ENCODE measurements around the gene GNLY. TPM values are rescaled to one million over a fixed set of nuclear protein-coding genes. Genes with fewer than 3 reads are reported as not detected.

The GNLY gene
- total and polyA plus RNA-seq, 2 of the 13 experiments (the other 11 are each of a cell fraction or from before 2014, with no cell fraction given): not detected

DNA sequence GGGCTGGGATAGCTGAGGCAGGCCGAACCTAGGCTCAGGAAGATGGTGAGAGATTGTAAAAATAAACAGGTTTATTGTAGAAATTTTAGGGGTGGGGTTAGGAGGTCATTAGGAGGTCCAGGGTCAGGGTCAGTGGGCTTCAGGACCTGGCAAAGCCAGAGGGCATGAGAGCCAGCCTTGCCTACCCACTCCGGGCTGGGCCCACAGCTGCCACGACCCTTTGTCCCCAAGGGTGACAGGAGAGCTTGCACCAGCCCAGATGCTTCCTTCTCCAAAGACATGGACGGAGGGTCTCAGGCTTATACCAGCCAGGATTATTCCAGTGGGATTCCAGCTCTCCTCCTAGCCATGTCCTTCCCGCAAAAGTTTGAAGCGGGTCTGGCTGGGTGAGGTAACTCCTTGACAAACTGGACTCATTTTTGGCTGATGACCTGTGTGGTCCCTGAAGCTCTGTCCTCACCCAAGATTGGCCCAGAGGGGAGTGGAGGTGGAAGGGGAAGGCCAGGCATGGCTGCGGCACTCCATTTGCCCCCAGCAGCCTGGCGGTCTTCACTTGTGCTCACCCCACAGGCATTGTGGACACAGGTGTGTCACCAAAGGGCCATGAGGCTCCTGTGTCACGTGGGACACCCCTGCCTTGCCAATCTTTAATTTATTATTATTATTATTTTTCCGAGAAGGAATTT is 35.8 kb downstream of the GNLY start:
- no peak for DNase-seq (ENCODE audit: low spot score)
- 59% methylated on average over 9 of the region's 10 CpGs for WGBS (ENCODE audit: low lambda C conversion rate)
- no peak for ATAC-seq
- POLR2A ChIA-PET: no interaction called here
- H3K4me1 ChIP-seq (ENCODE audit: insufficient read depth, low read length): peaks cover 16% of the 10 kb centered on the region; the same call in 1 of the 2 replicates
- intact Hi-C loops (cut with micrococcal nuclease; ENCODE audit: unreplicated experiment): loop anchor here (1.0 kb wide), 2 partner anchors 20 to 84 kb away; no protein-coding TSS in a partner anchor
- H3K79me2 ChIP-seq (ENCODE audit: insufficient read depth, low read length): no peaks in the 10 kb centered on the region
- BruUV-seq (replicated peaks): no TSS peak
- H4K20me1 ChIP-seq (ENCODE audit: insufficient read depth, low read length): no peaks in the 10 kb centered on the region
- in situ Hi-C loops (cut with HindIII; ENCODE audit: extremely low pct_ligation_motif_present, low pct_unique_long_range_greater_than_20kb): loop anchor here (5.0 to 10.0 kb wide), 2 partner anchors 82 to 345 kb away; no protein-coding TSS in a partner anchor
- H3K27ac ChIP-seq (ENCODE audit: extremely low read length, insufficient read depth, low read length): no peak overlapping the region
- H3K27me3 ChIP-seq (ENCODE audit: control insufficient read depth in 1 of 2, insufficient read depth in 2 of 2, low read length in 2 of 2): peaks cover 5 to 38% of the 10 kb centered on the region in 2 experiments
- H3K9me3 ChIP-seq (ENCODE audit: low read length): no peaks in the 10 kb centered on the region
- no peak for FAIRE-seq
- H3K9ac ChIP-seq (ENCODE audit: insufficient read depth, low read depth, low read length): no peak overlapping the region
- no peak overlapping the region for H2AFZ ChIP-seq (ENCODE audit: low read length)
- CTCF ChIA-PET (ENCODE audit: low intra/inter-chr PET ratio, low total read pairs): interaction anchor here (1.3 to 6.8 kb wide), 6 partner anchors 19 to 350 kb away, joined by 3 to 106 read pairs (median 6); no protein-coding TSS in a partner anchor
- no peaks in the 10 kb centered on the region for H3K36me3 ChIP-seq (replicated peaks in 1 of 2; ENCODE audit: control insufficient read depth in 1 of 2, insufficient read depth in 2 of 2, low read length in 2 of 2)
- H3K4me3 ChIP-seq (replicated peaks in 1 of 3; ENCODE audit: insufficient read depth in 1 of 3, low read depth in 2 of 3, low read length in 3 of 3): no peak overlapping the region
- H3K4me2 ChIP-seq (ENCODE audit: low read depth, low read length): no peak overlapping the region
- TF ChIP-seq ZFP37 (CRISPR knock-in tag; IDR thresholded peaks at IDR 0.05; ENCODE audit: borderline replicate concordance): no peak
- TF ChIP-seq ZNF75D (CRISPR knock-in tag; IDR thresholded peaks at IDR 0.05; ENCODE audit: borderline replicate concordance): no peak
- TF ChIP-seq TFAP4 (IDR thresholded peaks at IDR 0.05; ENCODE audit: borderline replicate concordance, low read depth): no peak
- no peak for TF ChIP-seq ZSCAN29 (CRISPR knock-in tag; conservative IDR thresholded peaks at IDR 0.05)
- no peak for TF ChIP-seq ZNF850 (CRISPR knock-in tag; conservative IDR thresholded peaks at IDR 0.05)
- no peak for TF ChIP-seq ZBTB7A (CRISPR knock-in tag; IDR thresholded peaks at IDR 0.05)
- TF ChIP-seq STAT6 (CRISPR knock-in tag; IDR thresholded peaks at IDR 0.05; ENCODE audit: borderline replicate concordance): no peak
- no peak for TF ChIP-seq MLLT10 (CRISPR knock-in tag; IDR thresholded peaks at IDR 0.05)
- no peak for TF ChIP-seq ZNF280D (CRISPR knock-in tag; IDR thresholded peaks at IDR 0.05)
- TF ChIP-seq ATF7-NPFF (CRISPR knock-in tag; IDR thresholded peaks at IDR 0.05; ENCODE audit: low read depth): no peak
- no peak for TF ChIP-seq SP140L (CRISPR knock-in tag; IDR thresholded peaks at IDR 0.05; ENCODE audit: borderline replicate concordance)
- no peak for TF ChIP-seq BCL6 (CRISPR knock-in tag; IDR thresholded peaks at IDR 0.05)
- TF ChIP-seq CEBPG (CRISPR knock-in tag; IDR thresholded peaks at IDR 0.05): no peak
- no peak for TF ChIP-seq SMYD3 (CRISPR knock-in tag; IDR thresholded peaks at IDR 0.05)
- TF ChIP-seq, protein P1, sequence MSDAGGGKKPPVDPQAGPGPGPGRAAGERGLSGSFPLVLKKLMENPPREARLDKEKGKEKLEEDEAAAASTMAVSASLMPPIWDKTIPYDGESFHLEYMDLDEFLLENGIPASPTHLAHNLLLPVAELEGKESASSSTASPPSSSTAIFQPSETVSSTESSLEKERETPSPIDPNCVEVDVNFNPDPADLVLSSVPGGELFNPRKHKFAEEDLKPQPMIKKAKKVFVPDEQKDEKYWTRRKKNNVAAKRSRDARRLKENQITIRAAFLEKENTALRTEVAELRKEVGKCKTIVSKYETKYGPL (CRISPR knock-in tag; IDR thresholded peaks at IDR 0.05): no peak
- TF ChIP-seq ZSCAN20 (CRISPR knock-in tag; IDR thresholded peaks at IDR 0.05; ENCODE audit: borderline replicate concordance): no peak
- TF ChIP-seq ZNF569 (CRISPR knock-in tag; IDR thresholded peaks at IDR 0.05; ENCODE audit: borderline replicate concordance): no peak
